Right lobe of liver (tissue), 4 donors: Measurements from ENCODE around the gene CADM2.

Experiments
- CTCF ChIP-seq, 4 donors: fragments of 200-600 bp in 3 of 4; fragments of 450-650 bp in 1 of 4; IDR thresholded peaks; one replicate each; pipeline versions ENCODE4 v1.5.1 to v1.8.0; 2016 to 2022; ENCODE audit warnings: antibody characterized with exemption in 4 of 4, mild to moderate bottlenecking in 2 of 4
- POLR2A ChIP-seq: fragments of 450-650 bp; IDR thresholded peaks from one replicate; pipeline ENCODE4 v1.6.1; 2017; ENCODE audit warnings: antibody characterized with exemption, mild to moderate bottlenecking
- donor health status: DM: no; HTN: no; CAD: no.
- donor health status: DM: no; HTN: no; CAD: no.
- donor health status: DM: no; HTN: yes; CAD: no.

- TF ChIP-seq CTCF (IDR thresholded peaks at IDR 0.05) (peak; percentile 29 to 52 (median 40)), POLR2A (no peak)
Observed at GRCh38 chr3:84974347-84974746, 15.6 kb downstream of the CADM2 start.
